HG03039 (cell line): ENCODE measurements around the gene AAMDC.

Experiments used
- ATAC-seq: cut with Tn5 transposase; IDR thresholded peaks from one replicate; pipeline ENCODE4 v1.9.1; 2021; ENCODE audit warnings: mild to moderate bottlenecking, moderate library complexity; ENCODE audit not compliant: unreplicated experiment

The AAMDC gene

GRCh38 chr11:77820565-77821348 is at the start of gene AAMDC, which contains the start of gene RSF1:
Gene AAMDC, plus strand, starts transcription at chr11:77821144. Its CDS starts 21,353 bp downstream, at chr11:77842497.
Gene RSF1, minus strand, starts transcription at chr11:77820722. Its CDS starts 8 bp downstream, at chr11:77820714.
- peak; percentile 78 for ATAC-seq

DNA sequence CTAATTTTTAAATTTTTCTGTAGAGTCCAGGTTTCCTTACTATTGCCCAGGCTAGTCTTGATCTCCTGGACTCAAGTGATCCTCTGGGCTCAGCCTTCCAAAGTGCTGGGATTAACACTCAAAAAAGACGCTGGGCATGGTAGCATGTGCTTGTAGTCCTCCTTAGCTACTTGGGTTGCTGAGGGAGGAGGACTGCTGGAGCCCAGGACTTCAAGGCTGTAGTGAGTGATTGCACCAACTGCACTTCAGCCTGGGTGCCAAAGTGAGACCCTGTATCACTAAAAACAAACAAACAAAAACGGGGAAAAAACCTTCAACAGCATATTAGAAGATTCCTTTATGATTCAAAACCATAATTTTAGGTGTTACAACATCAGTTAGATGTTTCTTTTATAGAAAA is 45.0 kb upstream of the AAMDC start:
- no peak for ATAC-seq

GRCh38 chr11:77776455-77776854 is 44.5 kb upstream of the AAMDC start:
- no peak for ATAC-seq

GRCh38 chr11:77778118-77778517 is 42.8 kb upstream of the AAMDC start:
- ATAC-seq, result no peak

GRCh38 chr11:77778549-77778948 is 42.4 kb upstream of the AAMDC start:
- no peak for ATAC-seq

GRCh38 chr11:77779935-77780334 is 41.0 kb upstream of the AAMDC start:
- ATAC-seq, result no peak

GRCh38 chr11:77783025-77783424 is 37.9 kb upstream of the AAMDC start:
- no peak for ATAC-seq

DNA sequence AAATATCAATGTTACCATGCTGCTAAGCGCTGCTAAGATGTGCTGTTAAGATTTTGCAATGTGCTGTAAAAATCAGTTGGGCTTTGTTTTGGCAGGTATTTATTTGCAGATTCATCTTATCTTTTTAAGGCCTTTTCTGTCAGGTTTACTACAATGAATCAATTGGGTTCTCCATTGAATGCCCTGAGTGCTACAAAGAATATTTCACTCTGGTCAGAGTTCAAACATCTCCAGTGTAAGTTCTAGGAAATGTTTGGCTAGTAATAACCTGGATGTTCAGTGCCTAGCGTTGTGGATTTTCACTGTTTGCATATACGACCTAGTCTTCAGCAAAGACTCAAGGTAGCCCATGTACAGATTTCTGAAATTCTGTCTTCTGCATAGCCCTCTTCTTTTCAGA is 36.4 kb upstream of the AAMDC start:
- no peak for ATAC-seq

DNA sequence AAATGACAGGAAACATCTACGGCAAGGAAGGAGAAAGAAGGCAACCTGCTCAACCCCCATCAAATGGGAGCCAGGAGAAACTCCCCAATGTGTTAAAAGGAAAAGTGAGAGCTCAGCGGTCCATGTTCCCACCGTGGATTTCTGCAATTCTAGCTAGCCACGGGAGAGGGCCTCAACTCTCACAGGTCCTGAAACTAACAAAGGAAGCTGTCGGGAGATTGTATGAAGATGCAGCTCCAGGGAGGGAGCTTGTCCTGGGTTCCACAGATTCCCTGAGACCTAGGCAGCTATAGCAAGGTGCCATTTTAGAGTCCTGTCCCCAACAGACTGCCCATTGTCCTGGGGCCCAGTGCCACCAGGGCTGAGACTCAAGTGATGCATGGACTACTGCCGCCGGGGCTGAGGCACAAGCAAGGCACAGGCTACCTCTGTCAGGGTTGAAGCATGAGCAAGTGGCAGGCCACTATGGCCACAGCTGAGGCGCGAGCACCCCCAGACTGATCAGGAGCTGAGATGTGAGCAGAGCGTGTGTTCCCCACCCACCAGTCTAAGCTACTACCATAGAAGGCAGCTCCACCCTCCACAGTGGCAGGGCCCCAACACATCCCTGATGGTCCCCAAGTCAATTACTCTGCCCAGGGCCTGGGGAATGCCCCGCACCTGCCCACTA is 31.7 kb upstream of the AAMDC start:
- ATAC-seq, result no peak

GRCh38 chr11:77789731-77790476 is 31.0 kb upstream of the AAMDC start:
- no peak for ATAC-seq

GRCh38 chr11:77791301-77791700 is 29.6 kb upstream of the AAMDC start:
- ATAC-seq, result no peak

GRCh38 chr11:77793972-77794371 is 27.0 kb upstream of the AAMDC start:
- ATAC-seq, result no peak

GRCh38 chr11:77799338-77799737 is 21.6 kb upstream of the AAMDC start:
- ATAC-seq, result no peak

- ATAC-seq, result no peak
Observed at GRCh38 chr11:77800449-77800848, 20.5 kb upstream of the AAMDC start.

- ATAC-seq, result no peak
Observed at GRCh38 chr11:77801477-77801876, 19.5 kb upstream of the AAMDC start.

- ATAC-seq, result no peak
Observed at GRCh38 chr11:77806415-77806814, 14.5 kb upstream of the AAMDC start.

DNA sequence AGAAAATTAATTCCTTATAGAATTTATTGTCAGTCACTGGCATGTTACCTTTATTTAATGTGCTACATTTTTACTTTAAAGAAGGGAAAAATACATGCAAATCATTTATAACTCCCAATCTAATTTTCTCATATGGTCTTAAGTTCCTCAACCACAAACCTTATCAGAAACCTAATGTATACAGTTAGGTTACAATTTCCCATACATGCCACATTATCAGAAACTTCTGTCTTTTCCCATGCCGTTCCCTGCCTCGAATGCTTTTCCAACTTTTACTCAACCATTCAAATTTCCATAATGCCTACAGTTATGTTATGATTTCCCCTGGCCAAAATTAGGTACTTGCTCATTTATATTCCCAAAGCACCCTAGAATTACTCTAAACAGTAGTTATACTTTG is 14.0 kb upstream of the AAMDC start:
- ATAC-seq, result no peak

DNA sequence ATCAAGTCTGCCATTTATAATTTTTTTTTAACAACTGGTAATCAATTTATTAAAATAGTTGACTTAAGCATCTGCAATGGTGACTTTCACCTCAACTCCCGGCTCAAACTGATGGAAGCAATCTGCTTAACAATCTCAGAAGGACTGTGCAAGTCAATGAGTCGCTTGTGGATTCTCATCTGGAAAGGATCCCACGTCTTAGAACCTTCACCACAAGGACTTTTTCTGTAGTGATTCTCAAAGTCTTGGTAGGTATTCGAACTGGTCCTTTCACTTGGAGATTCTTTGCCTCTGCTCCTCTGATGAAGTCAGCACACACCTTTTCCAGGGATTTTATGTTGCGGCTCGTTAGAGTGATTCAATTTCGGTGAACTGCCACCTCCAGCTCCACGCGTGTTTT is 7.7 kb upstream of the AAMDC start:
- ATAC-seq, result no peak

DNA sequence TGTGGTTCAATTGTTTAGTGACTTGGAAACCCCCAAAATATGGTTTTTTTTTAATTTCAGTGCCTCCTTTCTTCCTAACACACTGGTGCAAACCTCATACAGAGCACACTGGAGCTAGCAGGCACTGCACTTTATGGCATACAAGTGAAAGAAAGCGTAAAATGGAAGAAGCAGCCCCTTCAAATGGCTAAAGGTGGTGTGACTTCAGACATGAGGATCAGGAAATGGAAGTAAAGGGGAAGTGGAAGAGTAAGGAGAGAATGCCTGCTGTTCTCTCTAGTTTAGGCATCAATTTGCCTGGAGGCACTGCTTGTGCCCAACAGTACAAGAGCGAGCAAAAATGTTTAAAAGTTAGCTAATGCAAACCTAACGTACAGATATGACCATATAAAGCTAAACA is 6.1 kb upstream of the AAMDC start:
- ATAC-seq, result no peak

DNA sequence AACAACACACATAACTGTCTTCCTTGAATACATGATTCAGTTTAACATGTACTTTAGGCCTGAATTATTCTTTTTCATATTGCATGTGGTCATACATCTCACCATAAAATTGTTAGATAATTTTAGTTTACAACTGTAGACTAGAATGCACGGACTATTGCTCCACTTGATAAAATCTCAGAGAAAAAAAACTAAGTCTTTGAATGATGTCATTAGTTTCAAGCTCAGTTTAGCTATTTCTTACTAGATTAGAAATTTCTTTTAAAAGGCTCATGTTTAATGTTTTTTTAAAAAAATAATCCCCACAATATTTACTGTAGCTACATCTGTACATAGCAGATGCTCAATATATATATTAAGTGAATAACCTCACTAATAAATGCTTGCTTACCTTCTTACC is 5.5 kb upstream of the AAMDC start:
- ATAC-seq, result no peak

DNA sequence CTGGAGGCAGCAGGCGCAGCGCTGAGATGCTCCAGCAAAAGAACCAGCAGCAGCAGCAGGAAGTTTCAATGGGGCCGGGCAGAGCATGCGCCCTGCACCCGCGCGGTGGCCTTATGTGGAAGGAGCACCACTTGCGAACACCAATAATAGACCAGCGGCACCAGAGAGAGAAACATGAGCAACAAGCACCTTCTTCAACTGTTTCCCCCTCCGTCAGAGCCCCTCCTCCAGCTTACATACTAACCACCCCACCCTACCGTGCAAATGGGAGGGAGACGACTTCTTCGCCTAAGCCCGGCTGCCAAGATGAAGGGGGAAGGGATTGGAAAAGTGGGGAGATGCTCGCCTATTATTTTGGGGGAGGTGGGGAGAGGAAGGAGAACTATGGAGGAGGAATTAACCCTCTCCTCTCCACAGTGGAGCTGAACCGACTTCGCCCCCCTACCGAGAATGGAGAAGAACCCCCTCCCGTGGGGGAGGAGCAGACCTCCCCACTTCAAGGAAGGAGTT is 1.5 kb upstream of the AAMDC start:
- peak; percentile 39 for ATAC-seq
